ENCODE results near the gene ALOX12B.
"Not testable (repeated sequence)": the region's sequence is repeated elsewhere in the genome, so short reads cannot be mapped to it uniquely, and the experiment has no call there.

ALOX12B gene

GRCh38 chr17:8063761-8064534 lies 23.6 kb downstream of the ALOX12B start:
- DNase-seq: no peak

GRCh38 chr17:8062807-8063483 lies 24.6 kb downstream of the ALOX12B start:
- no peak for DNase-seq

GRCh38 chr17:8062435-8062806 lies 25.1 kb downstream of the ALOX12B start:
- no peak for DNase-seq

- DNase-seq: not testable (repeated sequence)
These were observed 25.7 kb downstream of the ALOX12B start for GRCh38 chr17:8061851-8062250.

- DNase-seq: peak; percentile 68
These were observed 27.2 kb downstream of the ALOX12B start for GRCh38 chr17:8060274-8060673.

GRCh38 chr17:8059131-8059530 lies 28.4 kb downstream of the ALOX12B start:
- no peak for DNase-seq

GRCh38 chr17:8057691-8058114 lies 29.8 kb downstream of the ALOX12B start:
- peak; percentile 49 for DNase-seq

- DNase-seq: no peak
These were observed 30.4 kb downstream of the ALOX12B start for GRCh38 chr17:8056976-8057625.

GRCh38 chr17:8056232-8056975 lies 31.1 kb downstream of the ALOX12B start:
- DNase-seq: peak; percentile 58

- no peak for DNase-seq
These were observed 31.7 kb downstream of the ALOX12B start for GRCh38 chr17:8055851-8056231.

GRCh38 chr17:8053600-8053999 lies 33.9 kb downstream of the ALOX12B start:
- DNase-seq: no peak

- DNase-seq: no peak
These were observed 35.0 kb downstream of the ALOX12B start for GRCh38 chr17:8052256-8053252.

GRCh38 chr17:8051831-8052230 lies 35.7 kb downstream of the ALOX12B start:
- no peak for DNase-seq

- no peak for DNase-seq
These were observed 38.8 kb downstream of the ALOX12B start for GRCh38 chr17:8048736-8049135.

GRCh38 chr17:8048236-8048635 lies 39.3 kb downstream of the ALOX12B start:
- DNase-seq: no peak

- no peak for DNase-seq
These were observed 39.8 kb downstream of the ALOX12B start for GRCh38 chr17:8047769-8048110.

GRCh38 chr17:8046929-8047768 lies 40.4 kb downstream of the ALOX12B start:
- no peak for DNase-seq

GRCh38 chr17:8046306-8046928 lies 41.1 kb downstream of the ALOX12B start:
- no peak for DNase-seq

GRCh38 chr17:8044819-8045810 lies 42.4 kb downstream of the ALOX12B start:
- DNase-seq: no peak

Measured in stimulated activated CD8-positive, alpha-beta memory T cell treated with anti-CD3 and anti-CD28 coated beads, Interleukin-4, amount 100 ng/mL, for 48 hours (primary cell).